ENCODE data around the gene PYHIN1. TPM values are rescaled to one million over a fixed set of nuclear protein-coding genes. Genes with fewer than 3 reads are reported as not detected.

Gene PYHIN1
- total RNA-seq, 1 donor = not detected

DNA sequence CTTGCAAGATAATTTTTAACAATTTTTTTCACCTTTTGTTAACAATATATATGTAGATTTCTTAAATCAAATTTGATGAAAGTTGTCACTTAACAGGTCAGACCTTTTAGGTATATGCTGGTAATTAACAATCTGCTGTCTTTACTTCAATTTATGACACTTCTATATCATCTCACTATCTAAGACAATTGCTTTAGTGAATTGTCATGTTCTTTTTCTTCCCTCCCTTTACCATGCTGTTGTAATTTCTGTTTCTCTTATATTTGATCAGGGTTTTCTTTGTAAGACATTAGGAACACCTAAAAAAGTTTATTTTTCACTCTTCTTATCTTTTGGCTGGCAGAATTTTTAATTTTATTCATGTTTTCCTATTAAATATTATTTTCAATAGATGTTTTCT lies 80.4 kb downstream of the PYHIN1 start:
- peak overlapping the region; percentile 96 for H3K27ac ChIP-seq (ENCODE audit: low read depth, low read length)
- no peaks in the 10 kb centered on the region for H3K9me3 ChIP-seq (ENCODE audit: low read depth, low read length)
- TF ChIP-seq, protein P1, sequence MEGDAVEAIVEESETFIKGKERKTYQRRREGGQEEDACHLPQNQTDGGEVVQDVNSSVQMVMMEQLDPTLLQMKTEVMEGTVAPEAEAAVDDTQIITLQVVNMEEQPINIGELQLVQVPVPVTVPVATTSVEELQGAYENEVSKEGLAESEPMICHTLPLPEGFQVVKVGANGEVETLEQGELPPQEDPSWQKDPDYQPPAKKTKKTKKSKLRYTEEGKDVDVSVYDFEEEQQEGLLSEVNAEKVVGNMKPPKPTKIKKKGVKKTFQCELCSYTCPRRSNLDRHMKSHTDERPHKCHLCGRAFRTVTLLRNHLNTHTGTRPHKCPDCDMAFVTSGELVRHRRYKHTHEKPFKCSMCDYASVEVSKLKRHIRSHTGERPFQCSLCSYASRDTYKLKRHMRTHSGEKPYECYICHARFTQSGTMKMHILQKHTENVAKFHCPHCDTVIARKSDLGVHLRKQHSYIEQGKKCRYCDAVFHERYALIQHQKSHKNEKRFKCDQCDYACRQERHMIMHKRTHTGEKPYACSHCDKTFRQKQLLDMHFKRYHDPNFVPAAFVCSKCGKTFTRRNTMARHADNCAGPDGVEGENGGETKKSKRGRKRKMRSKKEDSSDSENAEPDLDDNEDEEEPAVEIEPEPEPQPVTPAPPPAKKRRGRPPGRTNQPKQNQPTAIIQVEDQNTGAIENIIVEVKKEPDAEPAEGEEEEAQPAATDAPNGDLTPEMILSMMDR (IDR thresholded peaks at IDR 0.05; ENCODE audit: extremely low read depth, low read depth, low read length) = no peak

DNA sequence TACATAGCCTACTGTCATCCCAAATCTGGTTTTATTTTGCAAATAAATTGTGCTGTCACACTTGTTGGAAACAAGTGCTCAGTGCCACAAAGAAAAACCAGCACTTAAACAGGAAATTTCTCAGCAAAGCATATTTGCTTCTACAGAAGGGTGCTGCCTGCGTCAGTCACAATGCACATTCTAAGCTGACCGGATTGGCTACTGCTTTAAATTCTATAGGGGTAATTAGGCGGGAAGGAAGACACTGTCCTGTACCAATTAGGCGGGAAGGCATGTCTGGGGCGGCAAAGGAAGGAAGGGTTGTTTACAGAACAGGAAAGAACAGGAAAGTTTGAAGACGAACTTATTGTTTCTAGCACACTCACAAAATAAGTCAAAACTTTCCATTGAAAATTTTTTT lies 81.1 kb downstream of the PYHIN1 start:
- Histone ChIP-seq H3K4me2 (ENCODE audit: insufficient read depth, low read length) (peak overlapping the region; percentile 81), H4K20me1 (ENCODE audit: insufficient read depth, low read length) (no peaks in the 10 kb centered on the region), H3K79me2 (ENCODE audit: insufficient read depth, low read length) (peaks cover 68% of the 10 kb centered on the region), H3K36me3 (ENCODE audit: insufficient read depth, low read length) (peaks cover 34% of the 10 kb centered on the region), H3K27ac (ENCODE audit: low read depth, low read length) (peak overlapping the region; percentile 43), H3K9me3 (ENCODE audit: low read depth, low read length) (no peaks in the 10 kb centered on the region), H3K27me3 (ENCODE audit: insufficient read depth, low read length) (no peaks in the 10 kb centered on the region), H2AFZ (ENCODE audit: low read length) (no peak overlapping the region), H3K4me1 (ENCODE audit: insufficient read depth, low read length) (peaks cover 35% of the 10 kb centered on the region), H3K4me3 (ENCODE audit: insufficient read depth, low read length) (peak overlapping the region; percentile 79)
- no peak for DNase-seq (ENCODE audit: insufficient read length, low spot score, missing footprints)
- TF ChIP-seq, protein P1 (IDR thresholded peaks at IDR 0.05; ENCODE audit: extremely low read depth, low read depth, low read length) = no peak

More for the DNA sequence above, 80.4 kb downstream of the PYHIN1 start:
- Histone ChIP-seq H3K4me2 (ENCODE audit: insufficient read depth, low read length) (peak overlapping the region; percentile 81), H4K20me1 (ENCODE audit: insufficient read depth, low read length) (no peaks in the 10 kb centered on the region), H2AFZ (ENCODE audit: low read length) (no peak overlapping the region), H3K36me3 (ENCODE audit: insufficient read depth, low read length) (peaks cover 27% of the 10 kb centered on the region), H3K4me3 (ENCODE audit: insufficient read depth, low read length) (peak overlapping the region; percentile 79), H3K79me2 (ENCODE audit: insufficient read depth, low read length) (peaks cover 63% of the 10 kb centered on the region), H3K4me1 (ENCODE audit: insufficient read depth, low read length) (peaks cover 35% of the 10 kb centered on the region), H3K27me3 (ENCODE audit: insufficient read depth, low read length) (no peaks in the 10 kb centered on the region)
- DNase-seq (ENCODE audit: insufficient read length, low spot score, missing footprints) = no peak

DNA sequence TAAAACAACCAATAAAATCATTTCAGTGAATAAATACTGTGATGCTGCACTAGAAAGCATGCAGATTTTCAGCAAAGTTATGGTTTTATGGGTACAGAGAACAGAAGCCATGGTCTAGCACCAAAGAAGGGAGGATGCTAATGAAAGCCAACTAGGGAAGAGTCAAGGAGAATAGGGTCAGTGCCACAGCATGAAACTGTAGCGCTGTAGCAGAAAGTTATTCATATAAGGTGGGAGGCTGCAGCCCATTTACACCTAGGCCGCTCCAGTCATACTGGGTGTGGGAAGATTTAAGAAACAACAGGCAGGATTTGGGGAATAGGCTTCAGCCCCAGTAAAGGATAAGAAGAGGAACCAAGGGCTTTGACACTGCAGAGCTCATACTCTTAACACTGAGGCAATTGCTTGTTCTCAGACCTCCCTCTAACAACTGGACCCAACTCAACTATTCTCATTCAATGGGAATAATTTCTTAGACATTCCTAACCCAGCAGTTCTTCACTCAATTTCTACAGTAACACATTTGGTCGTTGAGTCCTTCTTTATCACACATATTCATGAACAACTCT lies 82.7 kb downstream of the PYHIN1 start:
- DNase-seq (ENCODE audit: insufficient read length, low spot score, missing footprints) = no peak
- H3K4me3 ChIP-seq (ENCODE audit: insufficient read depth, low read length) = no peak overlapping the region
- no peaks in the 10 kb centered on the region for H3K27me3 ChIP-seq (ENCODE audit: insufficient read depth, low read length)
- no peaks in the 10 kb centered on the region for H4K20me1 ChIP-seq (ENCODE audit: insufficient read depth, low read length)
- TF ChIP-seq, protein P1 (IDR thresholded peaks at IDR 0.05; ENCODE audit: extremely low read depth, low read depth, low read length) = no peak
- peaks cover 28% of the 10 kb centered on the region for H3K4me1 ChIP-seq (ENCODE audit: insufficient read depth, low read length)
- H3K27ac ChIP-seq (ENCODE audit: low read depth, low read length) = no peak overlapping the region
- H2AFZ ChIP-seq (ENCODE audit: low read length) = no peak overlapping the region
- H3K9me3 ChIP-seq (ENCODE audit: low read depth, low read length) = no peaks in the 10 kb centered on the region
- H3K4me2 ChIP-seq (ENCODE audit: insufficient read depth, low read length) = no peak overlapping the region
- H3K79me2 ChIP-seq (ENCODE audit: insufficient read depth, low read length) = peaks cover 81% of the 10 kb centered on the region
- H3K36me3 ChIP-seq (ENCODE audit: insufficient read depth, low read length) = peaks cover 50% of the 10 kb centered on the region

DNA sequence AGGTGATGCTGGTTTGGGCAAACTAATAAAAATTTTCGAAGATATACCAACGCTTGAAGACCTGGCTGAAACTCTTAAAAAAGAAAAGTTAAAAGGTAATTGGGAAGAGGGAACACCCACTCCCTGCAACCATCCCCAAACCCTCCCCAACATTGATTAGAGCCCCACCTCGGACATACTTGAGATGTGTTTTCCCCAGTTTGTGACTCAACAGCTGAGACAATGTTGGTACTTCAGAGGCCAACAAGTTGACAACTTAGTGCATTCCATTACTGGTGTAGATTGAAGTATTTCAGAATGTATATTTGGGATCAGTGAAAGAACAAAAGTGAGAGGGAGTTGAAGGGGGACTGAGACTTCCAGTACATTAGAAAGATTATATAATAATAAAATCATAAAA lies 83.5 kb downstream of the PYHIN1 start:
- Histone ChIP-seq H3K4me2 (ENCODE audit: insufficient read depth, low read length) (no peak overlapping the region), H3K27ac (ENCODE audit: low read depth, low read length) (no peak overlapping the region), H3K4me1 (ENCODE audit: insufficient read depth, low read length) (peaks cover 23% of the 10 kb centered on the region), H3K9me3 (ENCODE audit: low read depth, low read length) (no peaks in the 10 kb centered on the region), H3K36me3 (ENCODE audit: insufficient read depth, low read length) (peaks cover 55% of the 10 kb centered on the region), H3K4me3 (ENCODE audit: insufficient read depth, low read length) (no peak overlapping the region), H4K20me1 (ENCODE audit: insufficient read depth, low read length) (no peaks in the 10 kb centered on the region), H3K27me3 (ENCODE audit: insufficient read depth, low read length) (no peaks in the 10 kb centered on the region), H2AFZ (ENCODE audit: low read length) (no peak overlapping the region), H3K79me2 (ENCODE audit: insufficient read depth, low read length) (peaks cover 84% of the 10 kb centered on the region)
- TF ChIP-seq, protein P1 (IDR thresholded peaks at IDR 0.05; ENCODE audit: extremely low read depth, low read depth, low read length) = no peak
- DNase-seq (ENCODE audit: insufficient read length, low spot score, missing footprints) = peak; percentile 14

Measured in osteoblast (primary cell).